OCI-LY7 (cell line): ENCODE measurements around the gene ACTR3. TPM values are rescaled to one million over a fixed set of nuclear protein-coding genes. Genes with fewer than 3 reads are reported as not detected.

ENCODE experiments used
- BruUV-seq: library from RNA; stranded (reverse); fragments of 400-500 nt; replicated peaks from 2 replicates; lab custom pipeline; 2021; lab: Mats Ljungman, UMichigan
- CTCF ChIA-PET: fragments of 300-600 bp; sonication (Branson Sonifier 250); formaldehyde crosslinking; loops from one replicate; lab custom pipeline; 2022; ENCODE audit warnings: antibody characterized with exemption; ENCODE audit not compliant: unreplicated experiment; lab: Charles Lee
- POLR2A ChIA-PET: fragments of 300-600 bp; sonication (Branson Sonifier 250); formaldehyde crosslinking; loops from one replicate; lab custom pipeline; 2022; ENCODE audit warnings: antibody characterized with exemption; lab: Charles Lee
- DNase-seq: peaks from one replicate; pipeline ENCODE4 v3.0.0-alpha.2; 2015; ENCODE audit warnings: low spot score
- H2AFZ ChIP-seq: fragments of 200-600 bp; sonication (generic), shearing (Covaris generic); 2 replicates; pipeline ENCODE4 v1.6.1; 2014; ENCODE audit warnings: mild to moderate bottlenecking, antibody characterized with exemption, low read length, moderate library complexity
- H3K27ac ChIP-seq: fragments of 200-600 bp; sonication (generic); 2 replicates; pipeline ENCODE4 v1.5.1; 2014; ENCODE audit warnings: mixed run types, low read depth, mild to moderate bottlenecking, moderate library complexity, low read length, inconsistent platforms; ENCODE audit not compliant: poor library complexity, severe bottlenecking
- H3K36me3 ChIP-seq: fragments of 200-600 bp; sonication (generic); 2 replicates; pipeline ENCODE4 v1.6.1; 2014; ENCODE audit warnings: mild to moderate bottlenecking, antibody characterized with exemption, low read length, moderate library complexity, mixed read lengths; ENCODE audit not compliant: insufficient read depth
- H3K4me1 ChIP-seq: fragments of 200-600 bp; sonication (generic); 2 replicates; pipeline ENCODE4 v1.5.1; 2014; ENCODE audit warnings: mild to moderate bottlenecking, low read length; ENCODE audit not compliant: insufficient read depth, poor library complexity, severe bottlenecking
- H3K4me2 ChIP-seq: fragments of 200-600 bp; sonication (generic); 2 replicates; pipeline ENCODE4 v1.6.1; 2014; ENCODE audit warnings: mild to moderate bottlenecking, low read length
- H3K4me3 ChIP-seq: fragments of 200-600 bp; sonication (generic); 2 replicates; pipeline ENCODE4 v1.5.1; 2014; ENCODE audit warnings: mild to moderate bottlenecking, low read depth, low read length; ENCODE audit not compliant: poor library complexity, severe bottlenecking
- H3K79me2 ChIP-seq: fragments of 200-600 bp; sonication (generic); 2 replicates; pipeline ENCODE4 v1.6.1; 2016; ENCODE audit warnings: low read depth, mild to moderate bottlenecking, low read length, moderate library complexity, mixed read lengths; ENCODE audit not compliant: insufficient read depth
- H3K9me2 ChIP-seq: fragments of 200-600 bp; sonication (generic); 2 replicates; pipeline ENCODE4 v1.6.1; 2016; ENCODE audit warnings: mild to moderate bottlenecking, low read length, mixed read lengths; ENCODE audit not compliant: insufficient read depth
- H3K9me3 ChIP-seq: fragments of 200-600 bp; sonication (generic); 2 replicates; pipeline ENCODE4 v1.6.1; 2014; ENCODE audit warnings: mild to moderate bottlenecking, mixed run types, low read length, mixed read lengths
- H4K20me1 ChIP-seq: fragments of 200-600 bp; sonication (generic); 2 replicates; pipeline ENCODE4 v1.6.1; 2014; ENCODE audit warnings: mild to moderate bottlenecking, antibody characterized with exemption, low read length, moderate library complexity, mixed read lengths; ENCODE audit not compliant: insufficient read depth
- EZH2phosphoT487 ChIP-seq: fragments of 200-600 bp; sonication (generic); IDR thresholded peaks from 2 replicates; pipeline ENCODE4 v1.6.1; 2018; ENCODE audit warnings: low read depth, borderline replicate concordance, mild to moderate bottlenecking, mixed run types, antibody characterized with exemption, low read length, moderate library complexity, mixed read lengths
- intact Hi-C: fragments of 100-400 bp; cut with micrococcal nuclease; formaldehyde crosslinking; loops from one replicate; pipeline ENCODE4 v1.10.0; 2022; ENCODE audit not compliant: unreplicated experiment
- total RNA-seq, 2 experiments: library from RNA; depleted of rRNA in 1 of 2; stranded (reverse); fragments of >200 nt in 1 of 2; shearing (Covaris generic) in 1 of 2; gene quantifications; 2 replicates each; pipeline ENCODE4 v1.2.3, GENCODE V29; 2014 to 2022
- TF ChIP-seq, protein P1 (sequence below): fragments of 200-600 bp; sonication (generic); conservative IDR thresholded peaks from 2 replicates; pipeline ENCODE4 v1.5.1; 2014; ENCODE audit warnings: mild to moderate bottlenecking, antibody characterized with exemption, low read length, moderate library complexity, mixed read lengths

The ACTR3 gene
- total RNA-seq, 2 experiments from 2014 or later = 192 to 320 TPM

DNA sequence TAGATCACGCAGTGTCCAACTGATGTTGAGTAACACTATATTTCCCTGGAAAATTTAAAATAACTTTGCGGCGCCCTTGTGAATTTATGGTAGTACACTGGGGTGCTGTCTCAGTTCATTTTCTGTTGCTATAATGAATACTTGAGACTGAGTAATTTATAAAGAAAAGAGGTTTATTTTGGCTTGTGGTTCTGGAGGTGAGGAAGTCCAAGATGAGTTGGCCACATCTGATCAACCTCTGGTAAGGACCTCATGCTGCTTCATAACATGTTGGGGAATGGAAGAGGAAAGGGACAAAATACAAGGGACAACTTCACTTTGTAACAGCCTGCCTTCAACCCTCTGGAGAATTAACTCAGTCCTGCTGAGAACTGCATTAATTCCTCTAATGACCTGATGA is 36.4 kb downstream of the ACTR3 start:
- Histone ChIP-seq H3K79me2 (peaks cover 95% of the 10 kb centered on the region), H4K20me1 (peaks cover 22% of the 10 kb centered on the region), H2AFZ (no peak overlapping the region), H3K36me3 (peaks cover 91% of the 10 kb centered on the region), H3K4me3 (no peak overlapping the region), H3K4me1 (peaks cover 32% of the 10 kb centered on the region), H3K9me2 (no peaks in the 10 kb centered on the region), H3K4me2 (no peak overlapping the region), H3K27ac (no peak overlapping the region), H3K9me3 (no peaks in the 10 kb centered on the region; the same call in 1 of the 2 replicates)
- ChIA-PET CTCF (no interaction called here), POLR2A (no interaction called here)
- BruUV-seq = no TSS peak
- intact Hi-C loops = no loop called here
- TF ChIP-seq, protein P1, sequence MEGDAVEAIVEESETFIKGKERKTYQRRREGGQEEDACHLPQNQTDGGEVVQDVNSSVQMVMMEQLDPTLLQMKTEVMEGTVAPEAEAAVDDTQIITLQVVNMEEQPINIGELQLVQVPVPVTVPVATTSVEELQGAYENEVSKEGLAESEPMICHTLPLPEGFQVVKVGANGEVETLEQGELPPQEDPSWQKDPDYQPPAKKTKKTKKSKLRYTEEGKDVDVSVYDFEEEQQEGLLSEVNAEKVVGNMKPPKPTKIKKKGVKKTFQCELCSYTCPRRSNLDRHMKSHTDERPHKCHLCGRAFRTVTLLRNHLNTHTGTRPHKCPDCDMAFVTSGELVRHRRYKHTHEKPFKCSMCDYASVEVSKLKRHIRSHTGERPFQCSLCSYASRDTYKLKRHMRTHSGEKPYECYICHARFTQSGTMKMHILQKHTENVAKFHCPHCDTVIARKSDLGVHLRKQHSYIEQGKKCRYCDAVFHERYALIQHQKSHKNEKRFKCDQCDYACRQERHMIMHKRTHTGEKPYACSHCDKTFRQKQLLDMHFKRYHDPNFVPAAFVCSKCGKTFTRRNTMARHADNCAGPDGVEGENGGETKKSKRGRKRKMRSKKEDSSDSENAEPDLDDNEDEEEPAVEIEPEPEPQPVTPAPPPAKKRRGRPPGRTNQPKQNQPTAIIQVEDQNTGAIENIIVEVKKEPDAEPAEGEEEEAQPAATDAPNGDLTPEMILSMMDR = no peak
- no peak for TF ChIP-seq EZH2phosphoT487
- no peak for DNase-seq

DNA sequence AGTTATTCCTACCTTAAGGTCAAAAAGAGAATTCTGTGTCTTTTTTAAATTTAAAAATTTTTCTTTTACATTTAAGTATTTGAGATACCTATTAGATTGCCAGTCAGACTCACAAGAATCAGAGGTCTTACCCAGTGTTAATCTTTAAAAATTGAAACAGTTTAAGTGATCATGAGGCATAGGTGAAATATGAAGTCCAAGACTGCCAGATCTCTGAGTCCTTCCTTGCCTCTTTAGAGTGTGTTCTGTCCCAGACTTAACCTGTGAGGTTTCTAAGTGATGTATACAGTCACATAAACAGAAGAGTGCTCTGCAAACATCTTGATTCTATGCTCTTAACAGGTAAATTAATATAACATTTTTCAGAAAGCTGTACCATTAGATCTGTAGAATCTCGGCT is 40.6 kb downstream of the ACTR3 start:
- ChIA-PET POLR2A (interaction anchor here (0.8 kb wide), 2 partner anchors 29 to 33 kb away, joined by 3 read pairs; no protein-coding TSS in a partner anchor), CTCF (no interaction called here)
- BruUV-seq = no TSS peak
- Histone ChIP-seq H3K4me3 (no peak overlapping the region), H3K9me3 (peaks cover 4% of the 10 kb centered on the region; the same call in 1 of the 2 replicates), H3K4me1 (no peaks in the 10 kb centered on the region), H2AFZ (no peak overlapping the region), H3K9me2 (no peaks in the 10 kb centered on the region), H3K4me2 (no peak overlapping the region), H3K27ac (no peak overlapping the region), H3K36me3 (peaks cover 98% of the 10 kb centered on the region), H4K20me1 (no peaks in the 10 kb centered on the region), H3K79me2 (peaks cover 88% of the 10 kb centered on the region)
- intact Hi-C loops = no loop called here
- TF ChIP-seq EZH2phosphoT487 = no peak
- TF ChIP-seq, protein P1 = no peak
- DNase-seq = no peak

DNA sequence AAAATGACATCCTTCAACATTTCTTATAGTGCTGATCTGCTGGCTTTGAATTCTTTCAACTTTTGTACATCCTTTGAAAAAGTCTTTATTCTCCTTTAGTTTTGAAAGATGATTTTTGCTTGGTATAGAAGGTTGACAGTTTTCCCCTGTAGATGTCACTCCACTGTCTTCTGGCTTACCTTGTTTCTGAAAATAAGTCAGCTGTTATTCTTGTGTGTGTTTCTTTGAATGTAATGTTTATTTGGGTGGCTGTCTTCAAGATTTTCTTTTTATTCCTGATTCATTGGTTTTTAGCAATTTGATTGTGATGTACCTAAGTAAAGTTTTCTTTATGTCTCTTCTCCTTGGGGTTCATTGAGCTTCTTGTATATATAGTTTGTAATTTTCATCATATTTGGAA is 47.6 kb downstream of the ACTR3 start:
- Histone ChIP-seq H2AFZ (no peak overlapping the region), H4K20me1 (no peaks in the 10 kb centered on the region)
- intact Hi-C loops = no loop called here

More for the DNA sequence above, 47.6 kb downstream of the ACTR3 start:
- H3K4me3 ChIP-seq = no peak overlapping the region
- peaks cover 97% of the 10 kb centered on the region for H3K36me3 ChIP-seq
- peaks cover 51% of the 10 kb centered on the region; the same call in 1 of the 2 replicates for H3K79me2 ChIP-seq
- no peaks in the 10 kb centered on the region for H3K4me1 ChIP-seq
- no peak for TF ChIP-seq EZH2phosphoT487
- TF ChIP-seq, protein P1 = no peak
- H3K4me2 ChIP-seq = no peak overlapping the region
- H3K9me3 ChIP-seq = peaks cover 20% of the 10 kb centered on the region
- ChIA-PET POLR2A (no interaction called here), CTCF (no interaction called here)
- DNase-seq = no peak
- no peak overlapping the region for H3K27ac ChIP-seq
- no TSS peak for BruUV-seq
- H3K9me2 ChIP-seq = no peaks in the 10 kb centered on the region
